ENCODE measurements around the gene PRKCZ. TPM values are rescaled to one million over a fixed set of nuclear protein-coding genes. Genes with fewer than 3 reads are reported as not detected.

The PRKCZ gene
- total RNA-seq, 2 experiments from 2014 or later = 6.8 to 12.8 TPM

GRCh38 chr1:2229911-2230731, 179.9 kb downstream of the PRKCZ start:
- CTCF ChIA-PET = interaction anchor here (0.9 to 4.0 kb wide), 9 partner anchors 26 to 152 kb away, joined by 3 to 17 read pairs (median 7); partner anchors contain the start of gene FAAP20
- peaks cover 4% of the 10 kb centered on the region for H3K27me3 Mint-ChIP-seq
- peaks cover 13% of the 10 kb centered on the region for H3K36me3 Mint-ChIP-seq
- no peak for DNase-seq
- peak overlapping the region; percentile 90 for H3K4me3 Mint-ChIP-seq
- H3K9me3 Mint-ChIP-seq (ENCODE audit: low read depth) = no peaks in the 10 kb centered on the region
- H3K27ac Mint-ChIP-seq = peak overlapping the region; percentile 89
- H3K4me1 Mint-ChIP-seq = peaks cover 43% of the 10 kb centered on the region
- no peak for ATAC-seq

DNA sequence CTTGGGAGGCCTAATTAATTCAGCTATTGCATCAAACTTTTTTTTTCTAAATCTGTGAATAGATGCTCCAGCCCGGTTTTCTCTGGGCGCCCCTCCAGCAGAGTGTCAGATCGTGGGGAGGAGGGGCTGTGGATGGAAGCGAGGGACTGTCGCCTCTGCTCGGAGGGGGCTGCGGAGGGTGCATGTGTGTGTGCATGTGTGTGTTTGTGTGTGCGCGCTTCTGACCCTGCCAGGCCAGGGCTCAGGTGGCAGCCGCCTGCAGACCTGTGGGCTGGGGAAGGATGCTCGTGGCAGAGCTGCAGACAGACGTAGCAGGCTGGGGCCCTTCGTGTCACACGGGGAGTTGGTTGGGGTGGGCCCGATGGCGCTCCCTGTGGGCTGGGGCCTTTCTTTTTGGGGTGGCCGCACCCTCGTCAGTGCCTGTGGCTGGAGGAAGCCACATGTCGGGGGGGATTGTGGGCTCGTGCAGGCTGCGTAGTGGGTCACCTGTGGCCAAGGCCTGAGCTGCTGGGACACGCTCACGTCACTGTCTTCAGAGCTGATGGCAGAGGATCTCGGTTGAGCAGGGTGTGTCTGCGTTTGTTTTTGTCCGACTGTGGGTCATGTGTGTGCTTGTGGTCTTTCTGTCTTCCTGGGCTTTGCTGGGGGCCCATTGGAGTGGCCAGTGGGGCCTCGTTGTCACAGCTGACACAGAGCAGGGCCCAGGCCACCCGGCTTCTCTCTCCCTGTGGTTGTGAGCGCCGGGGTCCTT, 180.7 kb downstream of the PRKCZ start:
- CTCF ChIA-PET = interaction anchor here (1.4 to 4.0 kb wide), 4 partner anchors 25 to 151 kb away, joined by 6 to 17 read pairs (median 9); partner anchors contain the start of gene FAAP20
- Mint-ChIP-seq H3K4me3 (peak overlapping the region; percentile 90), H3K9me3 (ENCODE audit: low read depth) (no peaks in the 10 kb centered on the region), H3K27me3 (peaks cover 3% of the 10 kb centered on the region), H3K36me3 (peaks cover 13% of the 10 kb centered on the region), H3K4me1 (peaks cover 51% of the 10 kb centered on the region), H3K27ac (peak overlapping the region; percentile 89)
- DNase-seq = peak; percentile 83
- no peak for ATAC-seq

GRCh38 chr1:2231532-2232254, 181.5 kb downstream of the PRKCZ start:
- Mint-ChIP-seq H3K9me3 (ENCODE audit: low read depth) (no peaks in the 10 kb centered on the region), H3K4me1 (peaks cover 56% of the 10 kb centered on the region), H3K27me3 (no peaks in the 10 kb centered on the region), H3K4me3 (peak overlapping the region; percentile 90), H3K36me3 (peaks cover 13% of the 10 kb centered on the region), H3K27ac (peak overlapping the region; percentile 89)
- CTCF ChIA-PET = interaction anchor here (1.4 to 4.0 kb wide), 4 partner anchors 24 to 150 kb away, joined by 6 to 17 read pairs (median 9); partner anchors contain the start of gene FAAP20
- DNase-seq (peak; percentile 78), ATAC-seq (no peak)

DNA sequence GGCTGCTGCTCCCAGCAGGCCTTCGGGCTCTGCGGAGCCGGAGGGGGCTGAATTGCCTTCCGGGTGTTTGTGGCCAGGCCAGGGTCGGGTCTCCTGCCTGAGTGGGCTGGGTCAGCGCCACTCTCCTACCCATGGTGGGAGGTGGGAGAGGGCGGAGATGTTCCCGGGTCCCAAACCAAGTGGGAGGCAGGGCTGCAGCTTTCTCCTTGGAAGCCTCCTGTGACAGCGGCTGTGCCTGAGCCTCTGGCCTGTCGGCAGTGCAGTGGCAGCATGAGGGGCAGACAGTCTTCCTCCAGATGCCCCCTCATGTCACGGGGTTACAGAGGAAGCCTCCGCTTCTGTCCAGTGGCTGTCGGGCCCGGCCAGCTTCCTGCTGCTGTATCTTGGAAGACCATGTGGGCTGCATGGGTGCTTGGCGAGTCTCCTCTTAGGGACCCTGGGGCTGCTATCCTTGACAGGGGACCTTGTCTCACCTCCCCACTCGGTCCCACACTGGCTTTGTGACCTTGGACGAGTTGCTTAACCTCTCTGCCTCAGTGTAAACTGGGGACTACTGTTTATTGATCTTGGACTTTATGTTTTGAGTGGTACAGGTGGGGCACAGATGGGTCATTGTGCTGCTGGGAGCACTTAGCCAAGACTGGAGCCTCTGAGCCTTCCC, 182.2 kb downstream of the PRKCZ start:
- peak overlapping the region; percentile 90 for H3K4me3 Mint-ChIP-seq
- H3K36me3 Mint-ChIP-seq = peaks cover 13% of the 10 kb centered on the region
- CTCF ChIA-PET = interaction anchor here (0.7 to 4.0 kb wide), 4 partner anchors 37 to 149 kb away, joined by 3 to 17 read pairs (median 12); partner anchors contain the start of gene FAAP20
- H3K4me1 Mint-ChIP-seq = peaks cover 63% of the 10 kb centered on the region
- peak overlapping the region; percentile 89 for H3K27ac Mint-ChIP-seq
- H3K9me3 Mint-ChIP-seq (ENCODE audit: low read depth) = no peaks in the 10 kb centered on the region
- no peak for DNase-seq
- no peak for ATAC-seq
- no peaks in the 10 kb centered on the region for H3K27me3 Mint-ChIP-seq

GRCh38 chr1:2232916-2233438, 182.8 kb downstream of the PRKCZ start:
- peak overlapping the region; percentile 43 for H3K27ac Mint-ChIP-seq
- peaks cover 13% of the 10 kb centered on the region for H3K36me3 Mint-ChIP-seq
- H3K9me3 Mint-ChIP-seq (ENCODE audit: low read depth) = no peaks in the 10 kb centered on the region
- no peaks in the 10 kb centered on the region for H3K27me3 Mint-ChIP-seq
- H3K4me1 Mint-ChIP-seq = peaks cover 67% of the 10 kb centered on the region
- ATAC-seq (no peak), DNase-seq (no peak)
- CTCF ChIA-PET = interaction anchor here (0.7 to 4.0 kb wide), 3 partner anchors 80 to 149 kb away, joined by 3 to 17 read pairs (median 12); no protein-coding TSS in a partner anchor
- peak overlapping the region; percentile 90 for H3K4me3 Mint-ChIP-seq

GRCh38 chr1:2233468-2233867, 183.3 kb downstream of the PRKCZ start:
- no peaks in the 10 kb centered on the region for H3K9me3 Mint-ChIP-seq (ENCODE audit: low read depth)
- peak overlapping the region; percentile 43 for H3K27ac Mint-ChIP-seq
- H3K27me3 Mint-ChIP-seq = no peaks in the 10 kb centered on the region
- DNase-seq = no peak
- H3K4me3 Mint-ChIP-seq = peak overlapping the region; percentile 42
- CTCF ChIA-PET = interaction anchor here (0.7 to 4.0 kb wide), 7 partner anchors 34 to 148 kb away, joined by 3 to 17 read pairs (median 11); partner anchors contain the start of gene FAAP20
- no peak for ATAC-seq
- peaks cover 67% of the 10 kb centered on the region for H3K4me1 Mint-ChIP-seq
- peaks cover 13% of the 10 kb centered on the region for H3K36me3 Mint-ChIP-seq

DNA sequence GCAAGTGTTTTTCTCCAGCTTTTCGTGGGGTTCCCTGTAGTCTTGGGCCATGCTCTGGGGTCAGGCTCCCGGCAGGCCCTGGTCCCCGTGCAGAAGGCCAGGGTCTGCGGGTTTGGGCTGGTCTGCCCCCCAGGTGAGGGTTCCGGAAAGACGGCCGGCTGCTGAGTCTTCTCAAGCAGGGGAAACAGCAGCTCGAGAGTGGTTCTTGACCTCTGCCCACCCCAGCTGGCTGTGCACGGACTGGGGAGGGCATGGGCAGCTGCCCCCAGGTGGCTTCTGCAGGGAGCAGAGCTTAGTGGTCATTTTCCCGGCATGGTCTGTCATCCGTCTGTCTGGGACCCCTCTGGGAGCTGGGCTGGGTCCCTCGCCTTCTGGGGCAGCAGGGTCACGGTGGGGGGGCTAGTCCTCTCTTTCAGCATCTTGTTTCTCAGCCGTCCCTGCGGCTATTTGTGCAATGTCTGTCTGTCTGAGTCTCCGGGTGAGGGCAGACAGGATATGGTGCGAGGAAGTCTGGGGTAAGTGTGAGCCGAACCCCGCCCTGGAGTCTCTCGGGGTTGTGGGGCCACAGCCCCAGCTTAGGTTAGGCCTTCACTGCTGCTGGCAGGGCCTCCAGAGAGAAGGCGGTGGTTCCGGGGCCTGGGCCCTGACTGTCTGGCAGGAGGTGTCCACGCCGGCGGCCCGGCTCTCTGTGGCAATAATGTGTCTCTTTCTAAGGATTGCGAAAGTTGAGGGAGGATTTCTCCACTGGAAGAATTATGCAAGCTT, 184.0 kb downstream of the PRKCZ start:
- Mint-ChIP-seq H3K36me3 (peaks cover 10% of the 10 kb centered on the region), H3K27me3 (no peaks in the 10 kb centered on the region), H3K4me3 (peak overlapping the region; percentile 70), H3K9me3 (ENCODE audit: low read depth) (no peaks in the 10 kb centered on the region), H3K4me1 (peaks cover 70% of the 10 kb centered on the region), H3K27ac (peak overlapping the region; percentile 90)
- peak; percentile 91 for DNase-seq
- CTCF ChIA-PET = interaction anchor here (0.6 to 4.0 kb wide), 12 partner anchors 22 to 1195 kb away, joined by 3 to 17 read pairs (median 7); partner anchors contain the start of gene FAAP20
- peak; percentile 73 for ATAC-seq

GRCh38 chr1:2234762-2235113, 184.5 kb downstream of the PRKCZ start:
- CTCF ChIA-PET = interaction anchor here (0.6 to 2.9 kb wide), 11 partner anchors 21 to 1195 kb away, joined by 3 to 14 read pairs (median 6); partner anchors contain the start of gene FAAP20
- H3K4me3 Mint-ChIP-seq = peak overlapping the region; percentile 70
- H3K9me3 Mint-ChIP-seq (ENCODE audit: low read depth) = no peaks in the 10 kb centered on the region
- H3K27ac Mint-ChIP-seq = peak overlapping the region; percentile 90
- H3K4me1 Mint-ChIP-seq = peaks cover 73% of the 10 kb centered on the region
- ATAC-seq = peak; percentile 25
- peak; percentile 63 for DNase-seq
- no peaks in the 10 kb centered on the region for H3K27me3 Mint-ChIP-seq
- H3K36me3 Mint-ChIP-seq = peaks cover 6% of the 10 kb centered on the region

Other genes with a start within 250 kb of the PRKCZ start
- gene GNB1, start 159.3 kb upstream of the PRKCZ start, total RNA-seq = 100 to 1,000 TPM; 426 to 473 TPM
- under 1 TPM in 1 of 2 experiments, not detected in 1; 0.45 TPM for gene CALML6, start 135.2 kb upstream of the PRKCZ start, total RNA-seq
- not detected for gene TMEM52, start 131.1 kb upstream of the PRKCZ start, total RNA-seq
- not detected for gene CFAP74, start 46.6 kb upstream of the PRKCZ start, total RNA-seq
- not detected for gene GABRD, start 31.1 kb upstream of the PRKCZ start, total RNA-seq
- 10 to 100 TPM; 52.5 to 55.7 TPM for gene FAAP20, start 144.4 kb downstream of the PRKCZ start, total RNA-seq
- gene SKI, start 177.9 kb downstream of the PRKCZ start, total RNA-seq = 10 to 100 TPM; 35.0 to 42.9 TPM